DMS114 treated with DMSO at 0.1 percent for 48 hours (cell line): ENCODE data around the gene ATOH8.

Experiments used
- DNase-seq: peaks from one replicate; lab custom pipeline; 2025; ENCODE audit not compliant: unreplicated experiment; lab: John Stamatoyannopoulos, UW

Gene ATOH8

GRCh38 chr2:85800586-85800985 is 46.8 kb downstream of the ATOH8 start:
- DNase-seq = no peak

- DNase-seq = no peak
These were observed 48.1 kb downstream of the ATOH8 start for GRCh38 chr2:85801871-85802270.

- no peak for DNase-seq
These were observed 48.7 kb downstream of the ATOH8 start for GRCh38 chr2:85802354-85803103.

GRCh38 chr2:85803704-85804425 is 50.1 kb downstream of the ATOH8 start:
- no peak for DNase-seq

DNA sequence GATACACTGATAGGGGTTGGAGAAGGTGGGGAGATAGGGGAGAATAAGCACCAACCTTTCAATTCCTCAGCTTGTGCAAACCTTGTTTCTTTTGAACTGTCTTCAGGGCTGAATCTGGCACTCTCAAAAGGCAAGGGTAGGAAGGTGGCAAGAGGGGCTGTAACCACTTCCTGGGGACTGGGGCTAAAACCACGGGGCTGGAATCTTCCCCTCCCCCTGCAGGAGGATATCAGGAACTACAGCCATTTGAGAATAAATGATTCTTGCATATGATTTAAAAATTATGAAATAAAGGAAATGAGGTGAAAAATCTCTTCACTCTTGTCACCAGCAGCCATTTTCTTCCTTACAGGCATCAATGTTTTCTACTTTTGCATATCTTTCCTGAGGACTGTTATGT is 50.8 kb downstream of the ATOH8 start:
- no peak for DNase-seq

GRCh38 chr2:85806358-85807118 is 52.7 kb downstream of the ATOH8 start:
- DNase-seq = no peak

DNA sequence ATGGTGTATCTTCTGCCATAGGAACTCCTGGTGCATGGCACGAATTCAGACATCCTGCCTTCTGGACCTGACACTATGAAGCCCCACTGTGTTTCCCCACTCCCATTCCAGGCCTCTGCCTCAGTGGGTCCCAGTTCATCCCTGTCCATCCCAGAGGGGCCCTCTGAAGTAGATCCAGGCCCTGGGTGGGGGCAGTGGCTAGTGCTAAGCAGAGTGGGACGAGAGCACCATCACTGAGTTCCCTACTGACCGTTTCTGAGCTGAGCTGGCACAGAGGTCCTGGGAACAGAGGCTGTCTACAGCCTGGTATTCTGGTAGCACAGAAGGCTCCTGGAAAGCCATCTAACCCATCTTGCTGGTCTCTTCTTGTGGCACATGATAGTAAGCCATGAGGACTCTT is 54.0 kb downstream of the ATOH8 start:
- DNase-seq = no peak

GRCh38 chr2:85810371-85811179 is 56.8 kb downstream of the ATOH8 start:
- no peak for DNase-seq

GRCh38 chr2:85811180-85812093 is 57.6 kb downstream of the ATOH8 start:
- no peak for DNase-seq

DNA sequence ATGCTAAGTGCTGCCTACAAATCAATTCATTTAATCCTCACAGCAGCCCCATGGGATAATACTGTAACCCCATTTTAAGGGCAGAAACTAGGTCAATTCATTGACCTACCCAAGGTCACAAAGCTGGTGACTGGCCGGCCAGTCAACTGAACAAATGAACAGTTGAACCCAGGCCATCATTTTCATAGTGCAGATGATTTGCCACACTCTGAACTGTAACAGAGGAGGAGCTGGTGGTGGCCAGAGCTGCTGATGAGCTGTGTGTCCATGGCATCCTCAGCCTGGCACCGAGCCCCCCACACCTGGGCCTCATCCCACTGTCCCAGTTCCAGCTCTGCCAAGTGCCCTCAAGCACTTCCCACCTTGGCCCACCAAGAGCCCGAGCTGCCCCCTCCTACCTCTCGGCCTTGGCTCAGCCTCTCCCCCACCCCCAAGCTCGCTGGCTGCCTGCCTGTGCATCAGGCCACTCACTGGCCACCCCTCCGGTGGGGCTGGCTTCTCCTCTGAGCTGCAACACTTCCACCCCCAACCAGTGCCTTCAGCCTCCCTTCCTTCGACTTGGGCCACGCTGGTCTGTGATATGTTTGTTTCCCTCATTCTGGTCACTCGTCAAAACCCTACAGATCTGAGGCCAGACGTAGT is 58.4 kb downstream of the ATOH8 start:
- no peak for DNase-seq

- DNase-seq = no peak
These were observed 59.6 kb downstream of the ATOH8 start for GRCh38 chr2:85813211-85813981.

DNA sequence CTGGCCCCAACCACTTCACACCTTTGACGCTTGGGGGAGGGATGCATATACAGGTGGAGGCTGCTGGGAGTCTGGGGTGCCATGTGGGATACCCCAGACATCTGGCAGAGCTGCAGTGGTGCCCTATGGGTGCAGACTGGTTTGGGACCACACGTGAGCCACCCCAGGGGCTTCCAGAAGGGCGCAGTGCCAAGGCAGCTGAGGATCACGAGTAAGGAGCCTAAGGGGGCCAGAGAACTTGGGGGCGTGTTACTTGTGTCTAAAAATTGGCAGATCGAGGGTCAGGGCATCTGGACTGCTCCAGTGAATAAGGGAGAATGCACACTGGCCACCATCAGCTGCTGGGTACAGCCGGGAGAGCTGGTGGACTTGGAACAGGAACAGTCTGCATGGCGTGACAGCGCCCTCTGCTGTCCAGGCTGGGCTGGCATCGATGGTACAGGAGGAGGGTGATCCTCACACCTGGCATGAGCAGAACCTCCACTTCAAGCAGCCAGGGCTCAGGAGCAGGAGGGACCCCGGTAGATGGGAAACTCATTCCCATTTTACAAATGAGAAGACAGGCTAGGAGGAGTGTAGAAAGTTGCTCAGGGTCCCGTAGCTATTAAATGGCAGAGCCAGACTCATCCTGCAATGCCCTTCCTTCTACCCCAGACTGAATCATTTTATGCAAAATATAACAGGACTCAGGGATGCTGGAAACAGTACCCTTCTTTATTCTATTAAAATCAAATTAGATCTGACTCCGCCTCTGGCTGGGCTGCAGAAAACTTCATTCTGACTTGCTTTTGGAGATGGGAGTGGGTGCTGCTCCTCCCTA is 60.4 kb downstream of the ATOH8 start:
- DNase-seq = peak; percentile 74

DNA sequence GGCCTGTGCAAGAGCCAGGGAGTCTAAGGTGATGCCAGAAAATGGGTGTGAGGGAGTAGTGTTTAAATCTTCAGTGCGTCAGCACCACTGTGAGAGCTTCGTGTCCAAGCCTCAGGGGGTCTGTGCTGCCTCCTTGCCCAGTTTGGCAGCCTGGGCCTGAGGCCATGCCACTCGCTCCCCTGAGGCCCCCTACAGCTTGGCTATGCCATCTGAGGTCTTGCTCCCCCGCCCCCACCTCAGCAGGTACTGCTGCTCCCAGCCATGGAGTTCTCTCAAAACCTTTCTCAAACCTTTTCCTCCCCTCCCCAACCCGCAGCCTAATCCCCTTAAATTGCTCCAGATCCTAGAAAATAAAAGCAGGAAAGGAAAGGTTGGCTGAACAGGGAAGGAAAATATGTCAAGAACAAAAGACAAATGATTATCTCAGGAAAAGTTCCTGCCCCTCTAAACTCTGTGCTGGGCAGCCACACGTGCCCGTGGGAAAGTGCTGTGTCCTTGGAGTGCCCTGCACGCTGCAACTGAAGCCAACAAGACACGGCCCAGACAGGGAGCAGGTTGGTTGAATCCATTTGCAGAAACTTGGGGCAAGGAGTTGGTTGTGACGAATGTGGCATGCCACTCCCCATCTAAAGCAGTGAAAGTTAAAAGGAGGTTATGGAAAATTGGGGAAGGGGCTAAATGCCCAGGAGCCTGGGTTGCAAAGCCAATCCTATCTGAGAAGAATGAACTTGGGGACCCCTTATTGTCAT is 61.2 kb downstream of the ATOH8 start:
- no peak for DNase-seq

- DNase-seq = no peak
These were observed 66.2 kb downstream of the ATOH8 start for GRCh38 chr2:85819811-85820510.

GRCh38 chr2:85822766-85823165 is 69.0 kb downstream of the ATOH8 start:
- no peak for DNase-seq

GRCh38 chr2:85823951-85824350 is 70.2 kb downstream of the ATOH8 start:
- no peak for DNase-seq
